ENCODE data around the gene PIGT.

DNA sequence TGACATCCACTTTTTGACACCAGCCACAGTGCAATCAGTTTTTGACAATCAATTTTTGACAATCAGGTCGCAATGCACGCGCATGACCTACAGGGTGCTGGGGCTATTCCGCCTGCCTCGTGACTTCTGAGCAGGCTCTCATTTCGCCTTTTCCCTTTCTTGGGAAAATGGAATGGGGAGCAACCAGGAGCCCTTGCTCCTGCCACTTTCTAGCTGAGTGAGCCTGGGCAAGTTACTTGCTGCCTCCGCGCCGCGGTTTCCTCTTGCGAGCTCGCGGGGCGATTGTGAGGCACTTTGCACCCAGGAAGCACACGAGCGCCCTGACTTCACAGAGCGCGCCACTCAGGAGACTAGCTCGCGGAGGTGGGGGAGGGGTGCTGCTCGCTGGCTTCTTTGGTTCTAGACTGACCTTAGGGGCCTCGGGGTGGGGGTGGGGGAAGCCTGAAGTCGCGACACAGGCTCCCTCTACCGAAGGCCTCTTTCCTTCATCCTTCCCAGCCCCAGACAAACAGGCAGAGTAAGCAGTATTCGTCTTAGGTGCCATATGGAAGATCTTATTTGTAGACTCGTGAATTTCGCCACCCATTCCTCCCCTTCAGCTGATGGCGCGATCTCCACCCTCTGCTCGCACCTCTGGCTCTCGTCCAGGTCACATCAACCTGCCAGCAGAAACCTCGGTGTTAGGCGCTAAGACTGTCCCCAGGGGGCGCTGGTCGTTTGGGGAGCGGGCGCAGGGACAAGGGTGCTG lies 42.4 kb upstream of the PIGT start:
- peak; percentile 39; the same call in 1 of the 2 replicates for TF ChIP-seq POLR2AphosphoS5 (IDR thresholded peaks at IDR 0.05; ENCODE audit: low read depth, low read length)
- TF ChIP-seq, protein P1, sequence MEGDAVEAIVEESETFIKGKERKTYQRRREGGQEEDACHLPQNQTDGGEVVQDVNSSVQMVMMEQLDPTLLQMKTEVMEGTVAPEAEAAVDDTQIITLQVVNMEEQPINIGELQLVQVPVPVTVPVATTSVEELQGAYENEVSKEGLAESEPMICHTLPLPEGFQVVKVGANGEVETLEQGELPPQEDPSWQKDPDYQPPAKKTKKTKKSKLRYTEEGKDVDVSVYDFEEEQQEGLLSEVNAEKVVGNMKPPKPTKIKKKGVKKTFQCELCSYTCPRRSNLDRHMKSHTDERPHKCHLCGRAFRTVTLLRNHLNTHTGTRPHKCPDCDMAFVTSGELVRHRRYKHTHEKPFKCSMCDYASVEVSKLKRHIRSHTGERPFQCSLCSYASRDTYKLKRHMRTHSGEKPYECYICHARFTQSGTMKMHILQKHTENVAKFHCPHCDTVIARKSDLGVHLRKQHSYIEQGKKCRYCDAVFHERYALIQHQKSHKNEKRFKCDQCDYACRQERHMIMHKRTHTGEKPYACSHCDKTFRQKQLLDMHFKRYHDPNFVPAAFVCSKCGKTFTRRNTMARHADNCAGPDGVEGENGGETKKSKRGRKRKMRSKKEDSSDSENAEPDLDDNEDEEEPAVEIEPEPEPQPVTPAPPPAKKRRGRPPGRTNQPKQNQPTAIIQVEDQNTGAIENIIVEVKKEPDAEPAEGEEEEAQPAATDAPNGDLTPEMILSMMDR (IDR thresholded peaks at IDR 0.05): peak; percentile 97
- TF ChIP-seq, protein P2, sequence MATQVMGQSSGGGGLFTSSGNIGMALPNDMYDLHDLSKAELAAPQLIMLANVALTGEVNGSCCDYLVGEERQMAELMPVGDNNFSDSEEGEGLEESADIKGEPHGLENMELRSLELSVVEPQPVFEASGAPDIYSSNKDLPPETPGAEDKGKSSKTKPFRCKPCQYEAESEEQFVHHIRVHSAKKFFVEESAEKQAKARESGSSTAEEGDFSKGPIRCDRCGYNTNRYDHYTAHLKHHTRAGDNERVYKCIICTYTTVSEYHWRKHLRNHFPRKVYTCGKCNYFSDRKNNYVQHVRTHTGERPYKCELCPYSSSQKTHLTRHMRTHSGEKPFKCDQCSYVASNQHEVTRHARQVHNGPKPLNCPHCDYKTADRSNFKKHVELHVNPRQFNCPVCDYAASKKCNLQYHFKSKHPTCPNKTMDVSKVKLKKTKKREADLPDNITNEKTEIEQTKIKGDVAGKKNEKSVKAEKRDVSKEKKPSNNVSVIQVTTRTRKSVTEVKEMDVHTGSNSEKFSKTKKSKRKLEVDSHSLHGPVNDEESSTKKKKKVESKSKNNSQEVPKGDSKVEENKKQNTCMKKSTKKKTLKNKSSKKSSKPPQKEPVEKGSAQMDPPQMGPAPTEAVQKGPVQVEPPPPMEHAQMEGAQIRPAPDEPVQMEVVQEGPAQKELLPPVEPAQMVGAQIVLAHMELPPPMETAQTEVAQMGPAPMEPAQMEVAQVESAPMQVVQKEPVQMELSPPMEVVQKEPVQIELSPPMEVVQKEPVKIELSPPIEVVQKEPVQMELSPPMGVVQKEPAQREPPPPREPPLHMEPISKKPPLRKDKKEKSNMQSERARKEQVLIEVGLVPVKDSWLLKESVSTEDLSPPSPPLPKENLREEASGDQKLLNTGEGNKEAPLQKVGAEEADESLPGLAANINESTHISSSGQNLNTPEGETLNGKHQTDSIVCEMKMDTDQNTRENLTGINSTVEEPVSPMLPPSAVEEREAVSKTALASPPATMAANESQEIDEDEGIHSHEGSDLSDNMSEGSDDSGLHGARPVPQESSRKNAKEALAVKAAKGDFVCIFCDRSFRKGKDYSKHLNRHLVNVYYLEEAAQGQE (IDR thresholded peaks at IDR 0.05; ENCODE audit: insufficient read depth in 1 of 2, low read depth in 2 of 2, low read length in 1 of 2): no peak
